Endothelial cell of umbilical vein (primary cell): Measurements from ENCODE around the gene SATB2. TPM values are rescaled to one million over a fixed set of nuclear protein-coding genes. Genes with fewer than 3 reads are reported as not detected.

Source experiments
- BruUV-seq: library from RNA; stranded (reverse); fragments of 400-500 nt; replicated peaks from 2 replicates; lab custom pipeline; 2021; lab: Mats Ljungman, UMichigan
- CTCF ChIA-PET: fragments of 300-600, 350-600 bp; sonication (Branson Sonifier 250); formaldehyde crosslinking; loops from one replicate; lab custom pipeline; 2021; ENCODE audit warnings: antibody characterized with exemption, inconsistent platforms; lab: Charles Lee
- POLR2A ChIA-PET: fragments of 300-600, 350-600 bp; sonication (Branson Sonifier 250); formaldehyde crosslinking; loops from one replicate; lab custom pipeline; 2021; ENCODE audit warnings: antibody characterized with exemption, inconsistent platforms; lab: Charles Lee
- DNase-seq: peaks from one replicate; pipeline ENCODE4 v3.0.0-alpha.2; 2011; ENCODE audit warnings: low read depth, low spot score
- FAIRE-seq: peaks from 2 replicates; lab custom pipeline; 2011; peaks lifted over from hg19 to GRCh38; lab: Jason Lieb, UNC
- H2AFZ ChIP-seq: 2 replicates; pipeline ENCODE4 v1.6.0; 2012; ENCODE audit warnings: low read depth, low read length, control low read depth, inconsistent platforms
- H3K27ac ChIP-seq: 2 replicates; pipeline ENCODE4 v1.5.1; 2011; ENCODE audit warnings: low read depth, mild to moderate bottlenecking, control low read depth, low read length, moderate library complexity; ENCODE audit not compliant: insufficient read depth
- H3K27me3 ChIP-seq, 2 experiments: 2 replicates each; pipeline versions ENCODE4 v1.6.0 to v1.6.1; 2011; ENCODE audit warnings: low read length in 2 of 2, mixed read lengths in 1 of 2; ENCODE audit not compliant: control insufficient read depth in 2 of 2, insufficient read depth in 2 of 2
- H3K36me3 ChIP-seq, 2 experiments: 2 replicates in 1 of 2; 3 replicates in 1 of 2; pipeline ENCODE4 v1.5.1; 2011; ENCODE audit warnings: low read length in 2 of 2, mild to moderate bottlenecking in 1 of 2, moderate library complexity in 1 of 2; ENCODE audit not compliant: control insufficient read depth in 2 of 2, insufficient read depth in 2 of 2; ENCODE audit errors: extremely low read depth in 1 of 2
- H3K4me1 ChIP-seq: 3 replicates; pipeline ENCODE4 v1.5.1; 2011; ENCODE audit warnings: mild to moderate bottlenecking, low read length; ENCODE audit not compliant: control insufficient read depth, insufficient read depth; ENCODE audit errors: extremely low read depth
- H3K4me2 ChIP-seq: 2 replicates; pipeline ENCODE4 v1.6.1; 2011; ENCODE audit warnings: low read length, control low read depth, mixed read lengths; ENCODE audit not compliant: insufficient read depth
- H3K4me3 ChIP-seq, 3 experiments: fragments of 200-600 bp in 1 of 3; sonication (generic), shearing (Covaris generic) in 1 of 3; replicated peaks in 1 of 3; 2 replicates each; pipeline ENCODE4 v1.5.1; 2011 to 2016; ENCODE audit warnings: control low read depth in 3 of 3, low read length in 3 of 3, mild to moderate bottlenecking in 2 of 3, inconsistent platforms in 1 of 3, low read depth in 1 of 3, moderate library complexity in 1 of 3; ENCODE audit not compliant: insufficient read depth in 1 of 3
- H3K79me2 ChIP-seq: 2 replicates; pipeline ENCODE4 v1.6.0; 2012; ENCODE audit warnings: low read length, inconsistent platforms; ENCODE audit not compliant: control insufficient read depth, insufficient read depth
- H3K9ac ChIP-seq: replicated peaks from 2 replicates; pipeline ENCODE3; 2011; ENCODE audit warnings: low read length, control low read depth; ENCODE audit not compliant: insufficient read depth; ENCODE audit errors: extremely low read depth
- H3K9me1 ChIP-seq: replicated peaks from 3 replicates; pipeline ENCODE4 v1.6.0; 2011; ENCODE audit warnings: mild to moderate bottlenecking, low read length; ENCODE audit not compliant: control insufficient read depth, insufficient read depth; ENCODE audit errors: extremely low read depth
- H3K9me3 ChIP-seq: replicated peaks from 2 replicates; pipeline ENCODE4 v1.5.1; 2012; ENCODE audit warnings: low read length, inconsistent platforms; ENCODE audit not compliant: control insufficient read depth, insufficient read depth
- H4K20me1 ChIP-seq: replicated peaks from 2 replicates; pipeline ENCODE3; 2011; ENCODE audit warnings: mild to moderate bottlenecking, low read length; ENCODE audit not compliant: control insufficient read depth, insufficient read depth; ENCODE audit errors: extremely low read depth
- EZH2 ChIP-seq: IDR thresholded peaks from 2 replicates; pipeline ENCODE4 v1.6.1; 2012; ENCODE audit warnings: borderline replicate concordance, low read depth, mild to moderate bottlenecking, moderate library complexity, low read length, inconsistent platforms; ENCODE audit not compliant: severe bottlenecking
- FOS ChIP-seq: IDR thresholded peaks from 2 replicates; pipeline ENCODE4 v1.6.1; 2011; ENCODE audit warnings: mild to moderate bottlenecking, low read length, moderate library complexity, borderline replicate concordance; ENCODE audit not compliant: insufficient read depth
- GATA2 ChIP-seq: IDR thresholded peaks from 2 replicates; pipeline ENCODE4 v1.7.0; 2011; ENCODE audit warnings: low read depth, mild to moderate bottlenecking, moderate library complexity, mixed read lengths, low read length; ENCODE audit not compliant: insufficient read length, insufficient read depth
- JUN ChIP-seq: IDR thresholded peaks from 2 replicates; pipeline ENCODE4 v1.6.1; 2011; ENCODE audit warnings: borderline replicate concordance, low read depth; ENCODE audit not compliant: insufficient read length, insufficient read depth
- MYC ChIP-seq: IDR thresholded peaks from one replicate; pipeline ENCODE4 v1.6.1; 2011; ENCODE audit warnings: mild to moderate bottlenecking, low read depth, low read length
- POLR2A ChIP-seq: IDR thresholded peaks from 2 replicates; pipeline ENCODE4 v1.6.1; 2012; ENCODE audit warnings: low read depth, mild to moderate bottlenecking, control low read depth, low read length
- POLR2AphosphoS5 ChIP-seq: IDR thresholded peaks from 2 replicates; pipeline ENCODE4 v1.6.1; 2012; ENCODE audit warnings: low read depth, mild to moderate bottlenecking, control low read depth, low read length, moderate library complexity; ENCODE audit not compliant: insufficient read depth
- dilution Hi-C: fragments of 300-500 bp; cut with MboI; formaldehyde crosslinking; loops from one replicate; pipeline ENCODE4 v1.15.0; 2019; ENCODE audit warnings: low sequenced_read_pairs; ENCODE audit not compliant: extremely low pct_ligation_motif_present
- intact Hi-C: fragments of 100-400 bp; cut with micrococcal nuclease; formaldehyde crosslinking; loops from one replicate; pipeline ENCODE4 v1.10.0; 2022
- polyA plus RNA-seq, 4 experiments: library from polyadenylated mRNA; depleted of rRNA in 3 of 4; stranded (reverse) in 3 of 4; unstranded in 1 of 4; fragments of >200 nt; gene quantifications; 2 replicates each; pipeline versions ENCODE4 v1.2.1 to v1.2.3, GENCODE V29; 2011 to 2012; ENCODE audit warnings: missing spikeins in 1 of 4
- total RNA-seq: library from RNA; stranded (reverse); gene quantifications from 2 replicates; pipeline ENCODE4 v1.2.3, GENCODE V29; 2021
- TF ChIP-seq, protein P1 (sequence below): IDR thresholded peaks from 2 replicates; pipeline ENCODE4 v1.6.1; 2011; ENCODE audit not compliant: insufficient read depth, insufficient read length

The SATB2 gene
- total and polyA plus RNA-seq, 2 donors (not counting 3 experiments of a cell fraction or from before 2014, with no cell fraction given): 0.47 to 1.1 TPM

DNA sequence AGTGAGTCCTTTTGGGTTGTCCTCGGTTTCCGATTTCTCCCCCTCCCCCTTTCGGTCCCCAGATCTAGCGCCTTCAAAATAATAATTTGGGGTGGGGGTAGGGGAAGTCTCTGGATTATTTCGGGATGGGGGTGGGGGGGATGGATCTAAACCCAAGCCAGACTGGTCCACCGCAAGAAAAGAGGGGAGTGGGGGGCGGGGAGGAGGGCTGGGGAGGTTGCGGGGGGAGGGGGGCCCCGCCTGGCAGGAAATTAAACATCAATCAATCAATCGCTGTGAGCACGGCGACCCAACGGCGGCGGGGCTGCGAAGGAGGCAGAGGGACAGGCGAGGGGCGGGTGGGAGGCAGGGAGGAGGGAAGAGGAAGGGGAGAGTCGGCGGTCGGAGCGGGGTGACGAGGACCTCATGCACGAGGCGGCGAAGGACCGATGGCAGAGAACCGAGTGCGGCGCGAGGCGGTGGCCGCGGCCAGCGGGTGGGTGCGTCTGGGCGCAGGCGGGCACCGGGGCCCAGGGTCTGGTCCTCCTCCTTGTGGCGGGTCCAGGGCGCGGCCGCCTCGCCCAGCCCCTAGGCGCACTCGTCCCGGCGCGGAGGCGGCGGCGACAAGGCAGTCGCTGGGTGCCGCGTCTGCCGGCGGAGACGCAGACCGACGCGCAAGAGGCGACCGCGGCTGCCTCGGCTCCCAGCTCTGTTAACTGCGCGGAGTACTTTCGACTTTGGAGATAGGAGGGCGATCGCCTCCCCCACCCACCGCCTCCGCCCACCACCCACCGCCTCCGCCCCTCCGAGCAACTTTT lies 468 bp upstream of the SATB2 start:
- intact Hi-C loops: no loop called here
- H4K20me1 ChIP-seq: no peaks in the 10 kb centered on the region
- no peaks in the 10 kb centered on the region for H3K9me3 ChIP-seq
- no peak overlapping the region for H3K27ac ChIP-seq
- dilution Hi-C loops: no loop called here
- H3K36me3 ChIP-seq: no peaks in the 10 kb centered on the region
- no peak overlapping the region for H3K9ac ChIP-seq
- H3K79me2 ChIP-seq: no peaks in the 10 kb centered on the region
- DNase-seq (peak; percentile 15), FAIRE-seq (no peak)
- TF ChIP-seq EZH2 (no peak), POLR2AphosphoS5 (no peak), JUN (no peak), MYC (no peak), GATA2 (no peak), FOS (peak; percentile 31), POLR2A (no peak)
- TF ChIP-seq, protein P1, sequence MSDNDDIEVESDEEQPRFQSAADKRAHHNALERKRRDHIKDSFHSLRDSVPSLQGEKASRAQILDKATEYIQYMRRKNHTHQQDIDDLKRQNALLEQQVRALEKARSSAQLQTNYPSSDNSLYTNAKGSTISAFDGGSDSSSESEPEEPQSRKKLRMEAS: no peak
- H3K9me1 ChIP-seq: no peaks in the 10 kb centered on the region
- CTCF ChIA-PET: interaction anchor here (1.0 to 2.3 kb wide), 3 partner anchors 12 to 1143 kb away, joined by 3 to 9 read pairs (median 4); no protein-coding TSS in a partner anchor
- POLR2A ChIA-PET: no interaction called here
- peaks cover 10% of the 10 kb centered on the region for H3K4me1 ChIP-seq
- no TSS peak for BruUV-seq
- H2AFZ ChIP-seq: peak overlapping the region; percentile 55
- H3K4me2 ChIP-seq: peak overlapping the region; percentile 52
- H3K4me3 ChIP-seq: peak overlapping the region in 1 of 3 experiments; percentile 84
- H3K27me3 ChIP-seq: peaks cover 50 to 81% of the 10 kb centered on the region in 2 experiments
